HG03066 (cell line): ENCODE measurements around the gene SNAI1.

ENCODE experiments used
- ATAC-seq: cut with Tn5 transposase; IDR thresholded peaks from one replicate; pipeline ENCODE4 v1.9.1; 2021; ENCODE audit warnings: low read depth; ENCODE audit not compliant: unreplicated experiment

The SNAI1 gene

DNA sequence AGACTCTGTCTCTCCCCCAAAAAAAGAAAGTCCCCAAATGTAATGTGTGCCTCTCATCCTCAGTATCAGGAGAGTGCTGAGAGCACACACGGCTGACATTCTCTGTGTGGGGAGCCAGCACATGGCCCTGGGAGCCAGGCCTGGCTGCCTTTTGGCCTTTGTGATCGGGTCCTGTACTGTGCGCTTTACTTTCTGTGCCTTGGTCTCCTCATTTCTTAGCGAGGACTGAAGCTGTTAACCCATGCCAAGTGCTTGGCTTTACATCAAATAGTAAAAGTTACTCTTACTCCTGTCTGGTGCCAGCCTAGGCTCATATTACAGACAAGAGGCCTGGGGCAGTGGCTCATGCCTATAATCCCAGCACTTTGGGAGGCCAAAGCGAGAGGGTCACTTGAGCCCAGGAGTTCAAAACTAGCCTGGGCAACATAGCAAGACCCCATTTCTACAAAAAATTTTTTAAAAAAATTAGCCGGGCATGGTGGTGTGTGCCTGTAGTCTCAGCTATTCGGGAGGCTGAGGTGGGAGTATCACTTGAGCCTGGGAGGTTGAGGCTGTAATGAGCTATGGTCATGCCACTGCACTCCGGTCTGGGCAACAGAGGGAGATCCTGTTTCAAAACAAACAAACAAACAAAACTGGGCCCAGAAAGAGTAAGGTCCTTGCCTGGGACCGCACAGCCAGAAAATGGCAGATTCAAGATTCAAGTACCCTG is 50.3 kb downstream of the SNAI1 start:
- no peak for ATAC-seq

- ATAC-seq = no peak
Measured at GRCh38 chr20:50034567-50035180, 51.9 kb downstream of the SNAI1 start.

DNA sequence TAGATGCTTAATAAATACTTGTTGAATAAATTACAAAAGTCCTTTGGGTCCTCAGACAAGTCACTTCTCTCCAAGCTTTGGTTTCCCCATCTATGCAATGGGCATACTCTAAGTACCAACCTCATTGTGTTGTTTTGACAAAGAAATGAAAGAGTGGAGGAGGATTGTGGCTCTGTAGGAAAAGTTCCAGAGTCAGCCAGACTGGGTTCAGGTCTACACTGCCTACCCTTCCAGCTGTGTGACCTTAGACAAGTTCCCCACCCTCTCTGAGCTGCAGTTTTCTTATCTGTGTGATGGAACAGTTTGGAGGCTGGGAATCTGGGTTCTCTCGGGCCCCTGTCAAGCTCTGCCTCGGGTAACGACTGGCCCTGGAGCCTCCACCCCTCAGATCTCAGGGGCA is 53.9 kb downstream of the SNAI1 start:
- no peak for ATAC-seq

- ATAC-seq = no peak
Measured at GRCh38 chr20:50037123-50037522, 54.3 kb downstream of the SNAI1 start.

GRCh38 chr20:50037575-50037974 is 54.8 kb downstream of the SNAI1 start:
- ATAC-seq = no peak

- ATAC-seq = no peak
Measured at GRCh38 chr20:50038169-50038568, 55.4 kb downstream of the SNAI1 start.
